ENCODE measurements around the gene TENT4B.

GRCh38 chr16:50278251-50278650 lies 125.1 kb downstream of the TENT4B start:
- TF ChIP-seq CTCF (IDR thresholded peaks at IDR 0.05) = no peak
- TF ChIP-seq POLR2A (IDR thresholded peaks at IDR 0.05) = no peak
- no peak for TF ChIP-seq POLR2AphosphoS5 (IDR thresholded peaks at IDR 0.05)

Data from sigmoid colon (tissue), 4 donors.